GM12874 (cell line): ENCODE results near the gene SIMC1.

Experiments
- CTCF ChIP-seq: IDR thresholded peaks from 2 replicates; pipeline ENCODE4 v1.5.1; 2011; ENCODE audit warnings: low read depth, mild to moderate bottlenecking, control low read depth, low read length, moderate library complexity; ENCODE audit not compliant: insufficient read depth

SIMC1 gene

DNA sequence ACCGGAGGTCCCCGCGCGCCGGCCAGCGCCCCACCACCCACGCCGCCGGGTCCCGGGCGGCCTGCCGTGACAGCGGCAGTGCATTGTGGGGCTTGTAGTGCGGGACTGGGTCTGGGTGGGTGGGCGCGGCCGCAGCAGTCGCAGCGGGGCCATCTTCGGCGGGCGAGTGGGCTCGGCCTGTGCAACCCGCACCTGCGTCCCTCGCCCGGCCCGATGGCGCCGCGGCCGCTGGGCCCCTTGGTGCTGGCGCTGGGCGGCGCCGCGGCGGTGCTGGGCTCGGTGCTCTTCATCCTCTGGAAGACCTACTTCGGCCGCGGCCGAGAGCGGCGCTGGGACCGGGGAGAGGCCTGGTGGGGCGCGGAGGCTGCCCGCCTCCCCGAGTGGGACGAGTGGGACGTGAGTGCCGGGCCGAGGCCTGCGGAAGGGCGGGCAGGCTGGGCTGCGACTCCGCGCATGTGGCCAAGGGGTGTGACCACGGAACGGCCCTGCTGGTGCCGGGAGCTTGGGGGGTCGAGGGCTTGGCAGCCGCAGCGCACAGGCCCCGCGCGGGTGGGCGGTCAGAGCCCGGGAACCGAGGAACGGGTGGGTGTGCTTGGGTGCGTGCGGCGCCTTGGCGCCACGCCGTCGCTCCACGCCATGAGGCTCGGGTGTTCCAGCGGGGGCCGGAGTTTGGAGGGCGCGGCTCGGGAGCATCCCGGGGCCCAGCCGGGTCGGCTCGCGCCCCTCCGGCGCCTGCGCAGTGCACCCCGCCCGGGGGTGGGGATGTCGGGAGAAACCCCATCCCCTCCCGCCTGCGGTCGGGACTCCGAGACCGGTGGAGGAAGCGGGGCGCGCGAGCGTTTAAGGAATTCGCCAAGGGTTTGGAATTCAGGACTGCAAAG lies 127.4 kb downstream of the SIMC1 start, which contains the start of gene ARL10:
Gene ARL10 (plus strand): TSS at position 137 of the 881 bp plus-strand sequence. CDS start 77 bp downstream, at position 214.
- TF ChIP-seq CTCF, result no peak; the same call in 1 of the 2 replicates

GRCh38 chr5:176366232-176366894 lies 128.1 kb downstream of the SIMC1 start:
- TF ChIP-seq CTCF, result no peak

- no peak for TF ChIP-seq CTCF
These were observed 130.5 kb downstream of the SIMC1 start for GRCh38 chr5:176368726-176369125.

DNA sequence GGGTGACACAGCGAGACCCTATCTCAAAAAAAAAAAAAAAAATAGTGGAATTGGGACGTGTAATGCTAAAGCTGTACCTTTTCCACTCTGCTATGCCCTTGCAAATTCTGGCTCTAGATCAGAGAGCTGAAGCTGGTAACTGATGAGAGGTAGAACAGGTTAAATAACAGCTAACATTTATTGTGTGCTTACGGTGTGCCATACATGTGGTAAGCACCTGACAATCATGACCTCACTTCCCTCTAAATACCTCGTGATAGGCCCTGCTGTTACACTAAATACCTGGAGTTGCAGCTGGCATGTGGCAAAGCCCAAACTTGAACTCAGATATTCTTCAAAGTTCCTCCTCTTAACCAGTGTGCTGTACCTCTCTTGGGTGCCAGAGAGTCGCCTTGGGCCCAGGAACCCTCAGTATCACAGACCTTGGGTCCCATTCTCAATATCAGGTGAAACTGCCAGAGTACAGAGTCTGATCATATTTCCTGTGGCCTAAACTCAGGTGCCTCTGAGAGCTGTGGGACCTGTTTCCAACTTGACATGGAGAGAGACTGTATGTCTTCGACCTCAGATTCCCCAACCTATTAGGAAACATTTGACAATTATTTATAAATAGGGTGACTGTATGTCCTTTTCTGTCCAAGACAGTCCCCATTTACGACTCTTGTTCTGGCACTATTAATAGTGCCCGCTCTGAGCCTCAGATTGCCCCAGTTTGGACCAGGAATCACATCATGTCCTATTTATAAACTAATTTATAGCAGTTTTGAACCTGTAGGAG lies 131.9 kb downstream of the SIMC1 start:
- no peak for TF ChIP-seq CTCF

DNA sequence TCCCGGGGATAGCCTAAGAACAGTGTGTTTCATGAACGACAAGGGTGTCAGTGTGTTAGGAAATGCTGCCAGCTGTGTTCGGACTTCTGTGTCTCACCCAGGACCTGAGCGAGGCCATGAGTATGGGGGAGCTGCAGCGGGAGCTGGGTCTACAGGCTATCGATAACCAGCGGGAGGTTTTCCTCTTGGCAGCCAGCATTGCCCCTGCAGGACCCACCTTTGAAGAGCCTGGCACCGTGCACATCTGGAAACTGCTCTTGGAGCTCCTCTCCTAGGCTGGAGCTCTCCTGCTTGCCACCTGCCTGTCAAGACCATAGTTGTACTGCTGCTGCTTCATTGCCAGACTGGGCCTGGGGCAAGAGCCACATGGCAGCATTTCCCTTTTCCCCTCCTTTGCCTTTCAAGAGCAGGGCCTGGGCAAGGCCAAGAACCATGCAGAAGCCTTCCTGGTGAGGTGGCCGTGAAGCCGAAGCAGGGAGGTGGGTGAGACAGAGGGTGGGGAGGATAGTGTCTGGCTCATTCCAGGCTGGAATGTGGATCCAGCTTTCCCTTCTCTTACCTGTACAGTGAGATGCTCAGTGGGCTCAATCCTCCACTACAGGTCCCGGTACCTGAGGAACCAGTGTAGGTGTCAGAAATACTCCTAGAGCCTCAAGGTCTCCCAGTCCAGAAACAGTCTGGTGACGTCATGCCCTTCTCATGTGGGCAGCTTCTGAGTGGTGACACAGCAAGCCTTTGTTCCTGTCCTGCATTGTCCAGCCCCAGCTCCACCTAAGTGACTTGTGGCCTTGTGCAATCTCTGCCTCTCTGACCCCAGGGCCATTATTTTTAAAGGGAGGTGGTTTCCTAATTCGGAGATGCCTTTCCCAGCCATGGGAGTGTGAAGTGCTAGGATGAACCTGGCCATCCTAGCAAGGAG lies 133.7 kb downstream of the SIMC1 start:
- TF ChIP-seq CTCF, result no peak

- TF ChIP-seq CTCF, result no peak
These were observed 135.0 kb downstream of the SIMC1 start for GRCh38 chr5:176373100-176373818.
